GM04503 (cell line): ENCODE results near the gene TPT1.
A peak's percentile ranks its signal among the peaks of the same experiment; 100 is the strongest.

ENCODE experiments used
- DNase-seq: peaks from one replicate; pipeline ENCODE4 v3.0.0-alpha.2; 2012; ENCODE audit warnings: low read depth

Gene TPT1

GRCh38 chr13:45333977-45334922, 6.7 kb downstream of the TPT1 start:
- no peak for DNase-seq

GRCh38 chr13:45333251-45333976, 7.6 kb downstream of the TPT1 start:
- no peak for DNase-seq

GRCh38 chr13:45332831-45333219, 8.2 kb downstream of the TPT1 start:
- DNase-seq: no peak

- DNase-seq: peak; percentile 97
These were observed 8.8 kb downstream of the TPT1 start for GRCh38 chr13:45332036-45332830.

- no peak for DNase-seq
These were observed 9.3 kb downstream of the TPT1 start for GRCh38 chr13:45331692-45332035.

GRCh38 chr13:45331123-45331619, 9.8 kb downstream of the TPT1 start:
- no peak for DNase-seq

- DNase-seq: peak; percentile 50
These were observed 12.3 kb downstream of the TPT1 start for GRCh38 chr13:45328661-45329111.

- DNase-seq: no peak
These were observed 13.6 kb downstream of the TPT1 start for GRCh38 chr13:45327253-45327955.

- DNase-seq: peak; percentile 65
These were observed 15.2 kb downstream of the TPT1 start for GRCh38 chr13:45325806-45326205.

- DNase-seq: no peak
These were observed 19.9 kb downstream of the TPT1 start for GRCh38 chr13:45320876-45321629.

- DNase-seq: no peak
These were observed 24.0 kb downstream of the TPT1 start for GRCh38 chr13:45316996-45317395.

GRCh38 chr13:45316338-45316737, 24.6 kb downstream of the TPT1 start:
- no peak for DNase-seq

- no peak for DNase-seq
These were observed 25.3 kb downstream of the TPT1 start for GRCh38 chr13:45315520-45316167.

- no peak for DNase-seq
These were observed 26.2 kb downstream of the TPT1 start for GRCh38 chr13:45314822-45315221.

- DNase-seq: no peak
These were observed 30.4 kb downstream of the TPT1 start for GRCh38 chr13:45310341-45311131.

GRCh38 chr13:45306966-45307365, 34.0 kb downstream of the TPT1 start:
- DNase-seq: no peak

- no peak for DNase-seq
These were observed 35.9 kb downstream of the TPT1 start for GRCh38 chr13:45305079-45305478.

- DNase-seq: no peak
These were observed 37.1 kb downstream of the TPT1 start for GRCh38 chr13:45303866-45304265.

- no peak for DNase-seq
These were observed 38.0 kb downstream of the TPT1 start for GRCh38 chr13:45303026-45303425.
